ENCODE measurements around the gene TMEM198. TPM values are rescaled to one million over a fixed set of nuclear protein-coding genes. Genes with fewer than 3 reads are reported as not detected.

TMEM198 gene, protein sequence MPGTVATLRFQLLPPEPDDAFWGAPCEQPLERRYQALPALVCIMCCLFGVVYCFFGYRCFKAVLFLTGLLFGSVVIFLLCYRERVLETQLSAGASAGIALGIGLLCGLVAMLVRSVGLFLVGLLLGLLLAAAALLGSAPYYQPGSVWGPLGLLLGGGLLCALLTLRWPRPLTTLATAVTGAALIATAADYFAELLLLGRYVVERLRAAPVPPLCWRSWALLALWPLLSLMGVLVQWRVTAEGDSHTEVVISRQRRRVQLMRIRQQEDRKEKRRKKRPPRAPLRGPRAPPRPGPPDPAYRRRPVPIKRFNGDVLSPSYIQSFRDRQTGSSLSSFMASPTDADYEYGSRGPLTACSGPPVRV
- 4.4 TPM for total RNA-seq

DNA sequence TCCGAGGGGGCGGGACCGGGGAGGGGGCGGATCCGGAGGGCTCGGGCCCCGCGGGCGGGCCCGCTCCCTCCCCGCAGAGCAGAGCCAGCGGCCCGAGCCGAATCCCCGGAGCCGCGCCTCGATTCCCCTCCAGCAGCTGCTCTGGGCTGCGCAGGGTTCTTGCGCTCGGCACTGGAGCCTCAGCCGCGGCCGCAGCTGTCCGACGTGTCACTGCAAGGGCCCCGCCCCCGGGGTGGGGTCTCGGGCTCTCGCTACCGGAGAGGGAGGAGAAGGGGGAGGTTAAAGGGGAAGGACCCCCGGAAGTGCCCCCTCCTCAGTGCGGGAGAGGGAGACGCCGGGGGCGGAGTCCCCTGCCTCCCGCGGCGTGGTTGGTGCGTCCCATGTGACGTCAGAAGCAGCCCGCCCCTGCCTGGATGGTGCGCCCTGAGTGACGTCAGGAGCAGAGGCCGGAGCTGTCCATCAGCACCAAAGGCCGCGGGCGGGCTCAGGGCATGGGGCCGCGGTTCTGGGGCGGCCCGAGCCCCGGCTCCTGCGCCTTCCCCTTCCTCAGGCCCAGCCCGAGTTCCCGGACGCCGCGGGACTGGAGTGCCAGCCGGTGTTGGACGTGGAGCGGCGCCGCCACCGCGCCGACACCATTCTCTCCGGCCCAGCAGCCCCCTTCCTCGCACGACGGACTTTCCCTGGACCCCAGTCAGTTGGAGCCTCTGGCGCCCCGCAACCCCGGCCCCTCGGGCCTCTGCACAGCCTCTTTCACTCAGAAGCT is at the start of gene TMEM198, which contains the start of gene CHPF:
Gene TMEM198 (plus strand): TSS at position 433 of the 763 bp plus-strand sequence. CDS start 700 bp downstream, outside the sequence.
Gene CHPF (minus strand): TSS at position 214 of the 763 bp plus-strand sequence. CDS start 271 bp downstream, outside the sequence.
- peak; percentile 98 for DNase-seq (ENCODE audit: low spot score)

DNA sequence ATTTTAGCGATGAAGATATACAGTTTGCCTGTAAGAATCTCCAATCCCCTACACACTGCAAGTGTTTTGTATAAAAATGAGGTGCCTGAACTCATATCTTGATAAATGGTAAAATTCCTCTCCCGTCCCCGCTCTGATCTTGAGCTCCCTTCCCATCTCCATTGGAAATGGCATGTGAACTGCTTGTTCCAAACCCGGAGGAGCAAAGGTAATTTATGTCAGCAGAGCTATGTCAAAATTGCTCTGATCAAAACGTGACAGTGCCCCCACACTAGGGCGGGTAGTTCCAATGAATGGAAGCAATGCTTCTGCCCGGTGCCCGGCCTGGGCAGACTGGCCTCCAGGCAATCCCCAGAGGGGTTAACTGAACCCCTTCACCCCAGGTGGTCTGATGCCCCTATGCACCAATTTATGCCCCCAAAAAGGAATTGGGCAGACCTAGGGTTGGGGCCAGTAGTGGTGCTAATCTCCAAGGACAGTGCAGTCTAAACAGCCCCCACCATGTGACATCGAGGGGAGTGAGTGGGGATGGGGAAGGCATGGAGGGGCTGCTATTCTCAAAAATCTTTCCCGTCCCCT is 48.8 kb upstream of the TMEM198 start:
- DNase-seq (ENCODE audit: low spot score) = no peak

DNA sequence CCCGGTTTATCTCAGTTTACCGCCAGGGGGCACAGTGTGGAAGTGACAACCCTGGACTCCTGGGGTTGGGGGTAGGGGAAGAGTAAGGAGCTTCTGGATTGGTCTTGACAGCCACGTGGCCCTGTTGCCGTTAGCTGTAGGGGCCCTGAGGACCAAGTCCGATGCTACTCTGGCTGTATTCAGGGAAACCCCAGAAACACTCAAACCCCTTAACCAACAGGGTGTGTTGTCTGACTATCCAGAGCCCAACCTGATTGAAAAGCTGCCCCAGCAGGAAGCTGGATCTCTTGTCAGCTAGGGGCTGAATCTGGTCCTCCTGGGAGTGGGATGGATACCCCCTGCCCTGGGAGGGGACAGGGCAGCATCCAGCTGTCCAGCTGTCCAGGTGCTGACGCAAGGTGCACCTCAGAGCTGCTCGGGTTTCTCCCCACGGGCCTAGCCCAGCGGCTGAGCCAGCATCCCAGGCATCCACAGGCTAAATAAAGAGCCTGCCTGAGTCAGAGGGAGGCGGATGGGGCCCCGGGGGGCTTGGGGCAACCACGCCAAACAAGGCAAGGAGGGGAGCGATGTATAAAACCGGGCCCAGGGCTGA is 48.2 kb upstream of the TMEM198 start:
- DNase-seq (ENCODE audit: low spot score) = peak; percentile 34

DNA sequence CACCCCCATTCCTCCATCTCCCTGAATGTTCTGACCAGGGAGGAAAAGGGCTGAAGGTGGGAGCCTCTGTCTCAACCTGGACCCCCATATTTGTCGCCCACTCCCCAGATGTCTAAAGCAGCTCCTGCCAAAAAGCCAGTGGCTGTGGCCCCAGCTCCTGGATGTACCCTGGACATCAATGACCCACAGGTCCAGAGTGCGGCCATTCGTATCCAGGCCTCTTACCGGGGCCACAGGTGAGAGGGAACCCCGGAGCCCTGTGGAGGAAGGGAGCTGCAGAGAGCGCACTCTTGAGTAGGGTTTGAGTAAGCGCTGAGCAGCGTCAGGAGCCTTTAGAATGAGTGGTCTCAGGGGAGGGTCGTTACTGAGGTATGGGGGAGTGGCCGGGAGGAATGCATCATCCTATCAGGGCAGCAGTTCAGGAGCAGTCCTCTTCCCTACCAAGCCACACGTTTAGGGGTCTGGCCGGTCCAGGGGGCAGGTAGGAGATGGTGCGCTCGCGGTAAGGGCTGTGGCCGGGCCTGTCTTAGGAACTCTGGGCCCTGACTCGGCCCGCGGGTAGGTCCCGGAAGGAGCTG is 47.5 kb upstream of the TMEM198 start:
- no peak for DNase-seq (ENCODE audit: low spot score)

DNA sequence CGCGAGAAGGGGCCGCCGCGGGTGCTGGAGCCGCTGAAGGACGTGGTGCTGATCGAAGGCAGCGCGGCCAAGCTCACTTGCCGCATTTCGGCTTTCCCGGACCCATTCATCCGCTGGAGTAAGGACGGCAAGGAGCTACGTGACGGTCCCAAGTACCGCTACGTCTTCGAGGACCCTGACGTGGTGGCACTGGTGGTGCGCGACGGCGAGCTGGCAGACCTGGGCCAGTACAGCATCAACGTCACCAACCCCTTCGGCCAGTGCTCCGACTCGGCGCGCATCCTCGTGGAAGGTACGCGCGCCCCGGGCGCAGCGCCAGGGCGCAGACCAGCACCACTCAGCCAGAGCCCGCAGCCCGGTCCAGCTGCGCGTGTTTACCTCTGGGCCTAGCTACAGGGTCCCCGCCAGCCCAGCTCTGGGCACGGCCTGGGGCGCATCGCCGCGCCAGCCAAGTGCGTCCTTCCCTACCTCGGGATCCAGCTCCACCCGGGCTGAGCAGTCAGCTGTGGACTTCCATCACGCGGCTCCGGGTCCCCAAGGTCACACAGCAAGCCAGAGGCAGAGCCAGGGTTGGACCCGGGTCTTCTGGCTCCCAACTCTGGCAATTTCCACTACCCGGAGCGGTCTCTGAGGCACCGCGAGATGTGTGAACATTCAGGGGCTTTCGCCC is 46.9 kb upstream of the TMEM198 start:
- no peak for DNase-seq (ENCODE audit: low spot score)

DNA sequence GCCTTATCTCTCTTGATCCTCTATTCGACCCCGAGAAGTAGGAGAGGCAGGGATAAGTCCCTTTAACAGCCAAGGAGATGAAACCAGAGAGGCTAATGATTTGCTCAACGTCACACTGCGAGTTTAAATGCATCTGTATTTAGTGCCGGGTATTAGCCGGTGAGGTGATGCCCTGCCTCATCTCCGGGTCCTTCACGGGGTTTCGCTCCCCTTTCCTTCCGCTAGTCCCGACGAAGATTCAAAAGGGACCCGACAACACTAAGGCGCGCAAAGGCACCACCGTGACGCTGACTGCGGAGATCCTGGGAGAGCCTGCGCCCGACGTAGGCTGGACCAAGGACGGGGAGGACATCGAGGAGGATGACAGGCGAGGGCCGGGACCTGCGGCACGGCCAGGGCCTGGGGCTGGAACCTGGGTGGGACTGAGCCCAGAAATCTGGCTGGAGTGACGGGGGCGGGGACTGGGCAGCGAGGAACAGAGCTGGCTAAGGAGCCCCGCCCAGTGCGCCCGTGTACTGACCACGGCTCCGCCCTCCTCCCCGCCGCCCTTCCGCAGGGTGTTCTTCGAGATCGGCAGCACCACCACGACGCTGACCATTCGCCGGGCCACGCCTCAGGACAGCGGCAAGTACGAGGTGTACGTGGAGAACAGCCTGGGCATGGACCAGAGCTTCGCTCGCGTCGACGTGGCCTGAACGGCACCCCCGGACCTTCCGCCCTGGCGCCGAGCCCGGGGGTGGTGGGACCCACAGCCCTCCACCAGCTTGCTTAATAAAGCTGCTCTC is 46.1 kb upstream of the TMEM198 start:
- DNase-seq (ENCODE audit: low spot score) = peak; percentile 86

DNA sequence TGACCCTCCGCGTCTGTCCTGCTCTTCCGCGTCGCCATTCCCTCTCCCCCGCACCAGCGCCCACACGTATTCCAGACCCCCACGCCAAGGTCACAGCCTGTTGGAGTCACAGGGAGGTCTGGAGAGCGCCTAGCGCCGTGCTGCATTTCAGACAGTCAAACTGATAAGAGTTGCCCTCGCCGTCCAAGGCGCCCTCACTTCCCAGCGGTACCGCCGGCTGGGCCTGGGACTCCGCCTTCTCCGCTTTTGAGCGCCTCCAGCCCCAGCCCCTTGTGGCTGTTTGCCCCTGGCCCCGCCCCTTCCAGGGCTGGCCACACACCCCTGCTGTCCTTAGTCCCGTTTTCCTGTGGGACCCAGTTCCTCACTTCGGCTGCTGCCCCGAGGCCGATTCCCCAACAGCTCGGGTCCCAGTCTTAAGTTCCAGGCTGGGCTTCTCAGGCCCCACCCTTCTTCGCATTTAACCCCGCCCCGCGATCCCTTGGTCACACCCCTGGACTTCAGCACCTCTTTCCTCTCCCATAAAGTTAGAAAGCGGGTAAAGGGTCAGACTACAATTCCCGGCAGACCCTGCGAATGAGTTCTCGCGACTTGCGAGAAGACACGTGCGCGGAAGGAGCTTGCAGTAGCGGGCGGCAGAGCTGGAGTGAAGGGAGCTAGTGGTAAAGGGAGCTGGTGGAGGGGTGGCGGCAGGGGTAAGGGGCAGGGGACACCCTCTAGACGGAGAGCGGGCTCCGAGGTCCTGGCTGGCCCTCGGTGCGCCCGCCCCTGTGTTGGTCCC is 45.4 kb upstream of the TMEM198 start, which contains the start of gene GMPPA:
Gene GMPPA (plus strand): TSS at position 612 of the 778 bp plus-strand sequence. CDS start 1,085 bp downstream, outside the sequence.
- DNase-seq (ENCODE audit: low spot score) = peak; percentile 98

DNA sequence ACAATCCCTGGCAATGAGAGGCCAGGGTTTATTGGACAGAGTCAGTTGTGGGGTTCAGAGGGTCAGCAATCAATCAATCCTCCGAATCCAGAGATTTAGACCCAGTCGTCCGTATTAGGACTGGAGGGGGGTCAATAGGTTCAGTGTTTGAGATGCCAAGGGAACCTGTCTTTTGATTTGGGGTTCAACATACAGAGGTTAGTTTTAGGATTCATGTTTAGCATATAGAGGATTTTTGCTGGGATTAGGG is 44.8 kb upstream of the TMEM198 start:
- DNase-seq (ENCODE audit: low spot score) = no peak

DNA sequence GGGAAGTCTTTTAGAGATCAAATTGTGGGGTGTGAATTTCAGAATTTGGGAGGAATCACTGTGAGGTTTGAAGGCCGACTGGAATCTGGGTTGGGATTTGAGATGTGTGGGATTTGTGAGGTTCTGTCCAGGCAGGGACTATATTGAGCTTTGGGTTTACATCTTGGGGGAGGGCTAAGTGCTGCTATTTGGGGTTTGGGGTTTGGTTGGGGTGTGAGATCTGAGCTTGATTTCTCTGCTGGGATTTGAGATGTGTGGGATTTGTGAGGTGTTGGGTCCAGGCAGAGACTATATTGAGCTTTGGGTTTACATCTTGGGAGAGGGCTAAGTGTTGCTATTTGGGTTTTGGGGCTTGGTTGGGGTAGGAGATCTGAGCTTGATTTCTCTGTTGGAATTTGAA is 44.3 kb upstream of the TMEM198 start:
- DNase-seq (ENCODE audit: low spot score) = no peak

DNA sequence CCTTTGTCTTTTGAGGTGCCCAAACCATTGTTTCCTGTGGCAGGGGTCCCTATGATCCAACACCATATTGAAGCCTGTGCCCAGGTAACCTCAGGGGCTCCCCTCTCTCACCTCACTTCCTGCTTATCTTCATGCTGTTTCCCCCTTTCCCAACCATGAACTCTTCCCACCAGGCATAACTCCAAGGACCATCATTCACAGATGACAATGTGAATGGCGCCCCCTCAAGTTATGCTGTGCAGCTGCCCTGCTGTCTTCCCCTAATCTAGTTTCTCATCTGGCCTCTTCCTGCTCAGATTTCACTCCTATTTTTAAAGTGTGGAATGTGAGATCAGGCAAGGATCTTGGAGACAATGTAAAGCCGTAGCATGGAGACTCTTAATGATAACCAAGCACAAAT is 43.7 kb upstream of the TMEM198 start:
- no peak for DNase-seq (ENCODE audit: low spot score)

DNA sequence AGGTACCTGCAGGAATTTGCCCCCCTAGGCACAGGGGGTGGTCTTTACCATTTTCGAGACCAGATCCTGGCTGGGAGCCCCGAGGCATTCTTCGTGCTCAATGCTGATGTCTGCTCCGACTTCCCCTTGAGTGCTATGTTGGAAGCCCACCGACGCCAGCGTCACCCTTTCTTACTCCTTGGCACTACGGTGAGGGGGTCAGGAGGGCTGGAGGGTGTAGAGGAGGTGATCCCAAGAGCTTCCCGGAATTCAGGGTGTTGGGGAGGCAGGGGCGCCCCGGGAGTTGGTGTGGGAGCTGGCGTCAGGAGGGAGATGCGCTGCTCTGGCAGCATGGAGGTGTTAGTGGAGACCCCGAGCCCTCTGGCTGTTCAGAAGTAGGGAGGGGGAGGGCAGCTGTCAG is 42.0 kb upstream of the TMEM198 start:
- no peak for DNase-seq (ENCODE audit: low spot score)

DNA sequence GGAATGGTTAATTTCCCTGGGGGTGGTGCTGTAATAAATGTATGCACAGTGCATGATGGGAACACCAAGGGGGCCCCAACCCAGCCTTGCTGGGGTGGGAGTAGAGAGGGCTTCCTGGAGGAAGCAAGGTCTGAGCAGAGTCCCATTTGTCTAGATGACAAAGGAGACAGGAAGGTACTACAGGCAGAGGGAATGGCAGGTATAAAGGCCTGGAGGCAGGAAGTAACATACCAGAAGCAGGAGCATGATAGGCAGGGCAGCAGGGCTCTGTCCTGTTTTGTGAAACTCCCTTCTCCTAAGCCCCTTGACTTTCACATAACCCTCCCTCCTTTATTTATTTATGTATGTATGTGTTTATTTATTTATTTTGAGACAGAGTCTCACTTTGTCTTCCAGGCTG is 41.2 kb upstream of the TMEM198 start:
- DNase-seq (ENCODE audit: low spot score) = no peak

DNA sequence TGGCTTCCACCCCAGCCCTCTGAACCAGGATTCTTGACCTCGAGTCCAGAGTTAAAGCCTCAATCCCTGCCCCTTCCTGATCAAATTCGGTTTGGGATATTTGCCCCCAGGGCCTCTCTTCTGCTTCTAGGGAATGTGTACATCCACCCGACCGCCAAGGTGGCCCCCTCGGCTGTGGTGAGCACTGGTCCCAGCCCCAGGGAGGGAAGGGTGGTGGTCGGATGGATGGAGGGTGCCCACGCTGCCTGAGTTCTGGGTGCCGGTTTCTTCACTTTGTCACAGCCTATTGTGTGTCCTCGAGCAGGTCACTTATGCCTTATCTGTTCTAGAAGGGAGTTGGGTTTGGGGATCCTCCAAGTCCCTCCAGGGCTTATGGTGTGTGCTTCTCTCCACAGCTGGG is 38.2 kb upstream of the TMEM198 start:
- no peak for DNase-seq (ENCODE audit: low spot score)

DNA sequence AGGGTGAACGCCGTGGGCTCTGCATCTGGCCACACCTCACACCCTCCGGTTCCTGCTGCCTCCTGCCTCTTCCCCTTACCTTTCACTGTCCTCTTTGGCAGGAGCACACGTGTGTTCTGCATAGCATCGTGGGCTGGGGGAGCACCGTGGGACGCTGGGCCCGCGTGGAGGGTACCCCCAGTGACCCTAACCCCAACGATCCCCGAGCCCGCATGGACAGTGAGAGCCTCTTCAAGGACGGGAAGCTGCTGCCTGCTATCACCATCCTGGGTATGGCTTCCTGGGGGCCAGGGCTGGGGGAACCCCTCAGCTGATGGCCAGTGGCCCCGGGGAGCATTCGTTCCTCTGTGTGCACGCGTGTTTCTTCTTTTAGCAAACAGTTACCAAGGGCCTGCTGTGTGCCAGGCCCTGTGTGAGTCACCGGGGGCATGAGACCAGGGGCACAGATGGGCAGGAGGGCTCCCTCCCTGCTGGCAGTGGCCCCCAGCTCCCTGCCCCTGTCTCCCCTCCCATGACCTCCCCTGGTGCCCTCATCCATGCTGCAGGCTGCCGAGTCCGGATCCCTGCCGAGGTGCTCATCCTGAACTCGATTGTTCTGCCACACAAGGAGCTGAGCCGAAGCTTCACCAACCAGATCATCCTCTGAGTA is 37.6 kb upstream of the TMEM198 start:
- no peak for DNase-seq (ENCODE audit: low spot score)

DNA sequence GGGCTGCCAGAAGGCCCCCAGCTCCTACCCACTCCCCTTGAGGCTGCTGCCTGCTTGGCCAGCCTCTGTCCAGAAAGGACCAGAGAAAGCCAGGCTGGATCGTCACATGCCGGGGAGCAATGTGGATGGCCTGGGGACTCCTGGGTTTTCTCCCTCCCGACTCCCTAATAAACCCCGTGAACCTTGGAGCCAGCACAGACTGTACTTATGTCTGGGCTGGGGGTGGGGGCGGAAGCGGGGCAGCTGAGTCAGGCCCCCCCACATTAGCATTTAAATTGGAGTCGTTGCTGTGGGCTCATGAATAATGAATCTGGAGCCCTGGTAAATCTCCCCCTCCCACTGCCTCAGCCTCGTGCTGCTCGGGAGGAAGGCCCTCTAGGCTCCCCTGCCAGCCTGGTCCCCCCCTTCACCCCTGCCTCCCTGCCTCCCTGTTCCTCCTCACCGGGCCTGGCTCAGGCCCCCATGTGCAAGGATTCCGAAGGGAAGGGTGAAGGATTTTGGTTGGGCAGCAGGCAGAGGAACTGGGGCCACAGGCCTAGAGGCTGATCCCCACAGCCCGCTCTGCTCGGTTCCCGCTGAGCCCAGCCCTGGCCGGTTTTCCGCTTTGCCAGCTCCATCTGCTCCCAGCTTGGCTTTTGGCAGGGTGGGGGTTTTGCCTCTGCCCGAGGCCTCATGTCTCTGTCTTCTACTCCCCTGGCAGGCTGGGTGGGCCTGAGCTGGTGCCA is 36.9 kb upstream of the TMEM198 start:
- DNase-seq (ENCODE audit: low spot score) = no peak

DNA sequence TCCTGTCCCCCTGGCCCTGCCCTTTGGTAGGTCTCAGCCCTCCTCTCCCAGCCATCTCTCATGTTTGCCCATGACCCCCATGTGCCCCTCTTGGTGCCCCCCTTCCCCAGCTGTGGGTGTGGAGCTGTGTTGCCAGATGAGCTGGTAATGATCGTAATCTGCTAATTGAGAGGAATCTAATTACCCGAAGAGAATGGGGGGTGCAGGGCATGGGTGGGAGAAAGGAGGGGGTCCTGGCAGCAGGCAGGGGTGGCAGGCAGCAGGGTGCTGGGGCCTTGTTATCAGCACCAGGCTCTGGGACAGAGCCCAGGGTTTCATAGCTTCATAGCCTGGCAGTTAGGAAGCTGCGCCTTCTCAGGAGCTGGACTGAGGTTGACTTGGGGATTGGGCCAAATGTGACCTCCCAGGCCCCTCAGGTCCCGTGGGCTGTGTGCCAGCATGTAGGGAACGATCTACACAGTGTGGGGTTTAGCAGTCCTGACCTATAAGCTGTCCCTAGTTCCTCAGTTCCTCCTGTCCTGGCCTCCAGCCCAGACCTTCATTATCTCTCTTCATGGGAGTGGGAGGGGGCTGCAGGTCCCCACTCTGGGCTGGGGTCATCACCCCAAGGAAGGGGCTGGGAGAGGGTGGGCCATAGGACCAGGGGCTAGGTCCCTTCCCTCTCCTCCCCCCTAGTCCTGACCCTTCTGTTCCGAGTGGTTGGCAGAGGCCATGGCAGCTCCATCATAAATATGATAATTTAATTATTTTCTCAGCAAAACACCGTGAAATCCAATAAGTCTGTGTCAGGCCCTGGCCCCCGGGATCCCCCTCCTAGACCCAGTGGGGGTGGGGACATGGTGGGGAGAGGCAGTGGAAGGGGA is 36.0 kb upstream of the TMEM198 start:
- DNase-seq (ENCODE audit: low spot score) = no peak

DNA sequence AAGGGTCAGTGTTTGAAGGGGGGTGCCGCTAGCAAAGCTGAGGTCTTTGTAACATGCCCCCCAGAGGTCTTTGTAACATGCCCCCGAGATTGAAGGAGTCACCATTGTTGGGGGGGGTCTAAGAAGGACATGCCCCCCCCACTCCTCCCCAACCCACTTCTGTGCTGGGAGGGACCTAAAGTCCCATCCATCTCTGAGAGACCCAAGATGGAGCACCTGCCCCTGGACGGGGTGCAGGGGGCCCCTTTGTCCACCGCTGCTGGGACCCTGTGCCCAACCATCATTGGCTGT is 35.4 kb upstream of the TMEM198 start:
- no peak for DNase-seq (ENCODE audit: low spot score)
